ENCODE measurements around the gene MARS2.
"Not testable (repeated sequence)": the region's sequence is repeated elsewhere in the genome, so short reads cannot be mapped to it uniquely, and the experiment has no call there.

Gene MARS2

DNA sequence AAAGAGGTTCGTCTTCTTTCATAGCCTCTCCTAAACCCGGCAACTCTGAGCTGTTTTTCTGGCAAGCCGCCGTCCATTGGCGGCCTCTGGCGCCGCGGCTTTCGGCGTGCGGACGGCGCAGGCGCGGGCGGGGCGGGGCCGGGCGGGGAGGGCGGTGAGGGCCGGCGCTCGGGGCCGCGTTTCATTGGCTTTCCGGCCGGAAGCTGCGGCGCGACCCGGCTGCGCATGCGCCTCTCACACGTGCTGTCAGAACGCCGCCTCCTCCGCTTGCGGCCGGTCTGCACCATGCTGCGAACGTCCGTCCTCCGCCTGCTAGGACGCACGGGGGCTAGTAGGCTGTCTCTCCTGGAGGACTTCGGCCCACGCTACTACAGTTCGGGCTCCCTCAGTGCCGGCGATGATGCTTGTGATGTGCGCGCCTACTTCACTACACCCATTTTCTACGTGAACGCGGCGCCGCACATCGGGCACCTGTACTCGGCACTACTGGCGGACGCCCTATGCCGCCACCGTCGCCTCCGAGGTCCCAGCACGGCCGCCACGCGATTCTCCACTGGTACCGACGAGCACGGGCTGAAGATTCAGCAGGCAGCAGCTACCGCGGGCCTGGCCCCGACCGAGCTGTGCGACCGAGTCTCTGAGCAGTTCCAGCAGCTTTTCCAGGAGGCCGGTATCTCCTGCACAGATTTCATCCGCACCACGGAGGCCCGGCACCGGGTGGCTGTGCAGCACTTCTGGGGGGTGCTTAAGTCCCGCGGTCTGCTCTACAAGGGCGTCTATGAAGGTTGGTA, at the start of gene MARS2:
MARS2 (plus strand) TSS at position 249 of the 791 bp plus-strand sequence; CDS start at position 286, 37 bp downstream.
- peak; percentile 88 to 91 for DNase-seq

DNA sequence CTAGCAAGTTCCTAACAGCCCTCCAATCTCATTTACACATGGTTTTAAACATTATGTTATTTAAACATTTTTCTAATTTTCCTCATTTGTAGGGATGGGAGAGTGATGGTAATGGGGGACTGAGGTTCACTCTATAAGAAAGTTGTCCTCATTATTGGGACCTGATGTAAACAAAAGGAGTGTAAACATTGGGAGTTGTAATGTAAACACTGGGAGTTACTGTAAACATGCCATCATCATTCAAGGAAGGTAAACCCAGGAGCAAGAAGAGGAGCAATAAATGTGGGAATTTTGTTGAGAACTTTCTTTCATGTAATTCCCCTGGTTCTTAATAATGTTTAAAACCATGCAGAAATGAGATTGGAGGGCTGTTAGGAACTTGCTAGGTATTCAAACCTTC, 47.6 kb upstream of the MARS2 start:
- DNase-seq, result no peak

DNA sequence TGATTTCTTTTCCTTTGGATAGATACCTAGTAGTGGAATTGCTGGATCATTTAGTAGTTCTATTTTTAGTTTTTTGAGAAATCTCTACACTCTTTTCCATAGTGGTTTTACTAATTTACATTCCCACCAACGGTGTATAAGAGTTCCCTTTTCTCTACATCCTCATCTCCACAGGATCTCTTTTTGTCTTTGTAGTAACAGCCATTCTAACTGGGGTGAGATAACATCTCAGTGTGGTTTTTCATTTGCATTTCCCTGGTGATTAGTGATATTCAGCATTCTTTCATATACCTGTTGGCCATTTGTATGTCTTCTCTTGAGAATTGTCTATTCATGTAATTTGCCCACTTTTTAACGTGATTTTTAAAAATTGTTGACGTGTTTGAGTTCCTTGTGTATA, 43.5 kb upstream of the MARS2 start:
- no peak for DNase-seq

DNA sequence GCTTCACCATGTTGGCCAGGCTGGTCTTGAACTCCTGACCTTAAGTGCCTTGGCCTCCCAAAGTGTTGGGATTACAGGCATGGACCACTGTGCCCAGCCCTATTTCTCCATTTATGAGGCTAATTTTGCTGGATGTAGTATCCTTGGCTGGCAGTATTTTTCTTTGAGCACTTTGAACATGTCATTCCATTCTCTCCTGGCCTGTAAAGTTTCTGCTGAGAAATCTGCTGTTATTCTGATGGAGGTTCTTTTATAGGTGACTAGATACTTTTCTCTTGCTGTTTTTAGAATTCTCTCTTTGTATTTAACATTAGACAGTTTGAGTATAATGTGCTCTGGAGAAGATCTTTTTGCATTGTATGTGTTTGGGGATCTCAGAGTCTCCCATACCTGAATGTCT, 38.9 kb upstream of the MARS2 start:
- no peak for DNase-seq

- DNase-seq, result no peak
Observed at GRCh38 chr2:197668296-197668695, 36.9 kb upstream of the MARS2 start.

- no peak for DNase-seq
Observed at GRCh38 chr2:197669077-197669476, 36.1 kb upstream of the MARS2 start.

- DNase-seq, result no peak
Observed at GRCh38 chr2:197672371-197672893, 32.7 kb upstream of the MARS2 start.

- no peak for DNase-seq
Observed at GRCh38 chr2:197673106-197673505, 32.1 kb upstream of the MARS2 start.

DNA sequence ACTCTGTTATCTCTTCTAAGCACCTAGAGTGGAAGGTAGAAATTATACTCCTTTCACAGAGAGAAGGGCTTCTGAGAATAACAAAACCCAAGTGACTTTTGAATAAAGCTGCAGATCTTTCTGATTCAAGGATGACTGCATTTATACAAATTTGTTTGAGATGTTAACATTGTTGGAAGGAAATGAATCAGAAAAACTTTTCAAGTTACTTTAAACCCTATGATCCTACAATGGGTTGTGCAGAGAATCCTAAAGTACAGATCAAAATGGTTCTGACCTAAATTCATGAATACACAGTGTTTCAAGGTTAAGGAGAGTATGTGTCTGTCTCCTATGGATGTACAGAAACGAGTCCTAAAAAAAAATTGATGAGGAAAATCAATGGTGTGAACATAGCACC, 31.6 kb upstream of the MARS2 start:
- DNase-seq, result no peak

GRCh38 chr2:197674060-197674459, 31.1 kb upstream of the MARS2 start:
- DNase-seq, result no peak

- no peak for DNase-seq
Observed at GRCh38 chr2:197674591-197674990, 30.6 kb upstream of the MARS2 start.

DNA sequence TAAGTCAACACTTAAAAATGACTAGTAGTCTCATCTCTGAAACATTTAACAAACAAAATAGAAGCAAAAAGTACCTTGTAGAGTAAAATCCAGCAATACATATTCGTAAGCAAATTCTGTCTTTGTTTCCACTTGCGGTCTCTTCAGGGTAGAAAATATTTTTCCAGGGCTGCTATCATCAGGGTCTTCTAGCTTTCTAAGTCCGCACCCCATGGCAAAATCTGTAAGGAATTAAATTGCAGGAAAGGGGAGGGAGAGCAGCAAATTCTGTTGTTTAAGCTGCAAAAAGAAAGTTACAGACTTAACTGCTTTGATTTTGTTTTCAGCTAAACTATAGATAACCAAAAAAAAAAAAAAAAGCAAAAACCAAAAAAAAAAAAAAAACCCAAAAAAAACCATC, 29.9 kb upstream of the MARS2 start, which contains the start of gene RFTN2:
RFTN2 (minus strand) TSS at position 342 of the 400 bp plus-strand sequence; CDS start at position 213, 129 bp downstream.
- no peak for DNase-seq

GRCh38 chr2:197675711-197676188, 29.4 kb upstream of the MARS2 start:
- DNase-seq, result no peak

DNA sequence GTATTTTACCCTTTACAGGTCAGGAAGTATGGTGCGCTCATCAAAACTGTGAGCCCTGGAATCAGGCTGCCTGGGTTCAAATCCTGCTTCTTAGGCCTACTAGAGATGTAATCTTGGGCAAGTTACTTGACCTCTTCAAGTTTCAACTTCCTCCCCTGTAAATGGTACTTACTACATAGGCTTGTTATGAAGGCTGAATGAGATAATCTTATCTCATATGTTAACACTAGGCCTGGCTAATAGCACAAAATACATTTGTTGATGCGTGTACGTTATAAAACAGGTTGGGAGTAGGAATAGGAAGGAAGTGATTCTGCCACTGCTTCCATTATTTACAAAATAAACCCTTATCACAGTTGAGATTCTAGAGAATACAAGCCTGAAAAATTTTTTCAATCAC, 28.1 kb upstream of the MARS2 start:
- DNase-seq, result no peak

DNA sequence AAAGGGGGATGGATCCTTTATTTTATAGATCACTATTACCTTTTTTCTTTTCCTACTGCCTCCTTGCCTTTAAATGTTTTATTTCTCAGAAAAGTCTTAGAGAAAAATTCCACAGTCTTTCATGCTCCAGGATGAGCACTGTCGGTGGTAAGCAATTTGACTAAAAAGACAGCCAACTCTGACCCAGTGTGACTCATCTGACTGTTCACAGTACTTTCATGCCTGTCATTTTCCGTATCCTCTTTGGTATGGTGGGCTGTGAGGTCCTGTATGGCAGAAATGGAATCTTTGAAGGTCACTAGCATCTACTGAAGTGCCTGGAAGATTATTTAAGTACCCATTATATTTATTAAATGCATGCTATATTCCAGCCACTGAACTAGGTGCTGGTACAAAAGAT, 27.7 kb upstream of the MARS2 start:
- DNase-seq, result no peak

DNA sequence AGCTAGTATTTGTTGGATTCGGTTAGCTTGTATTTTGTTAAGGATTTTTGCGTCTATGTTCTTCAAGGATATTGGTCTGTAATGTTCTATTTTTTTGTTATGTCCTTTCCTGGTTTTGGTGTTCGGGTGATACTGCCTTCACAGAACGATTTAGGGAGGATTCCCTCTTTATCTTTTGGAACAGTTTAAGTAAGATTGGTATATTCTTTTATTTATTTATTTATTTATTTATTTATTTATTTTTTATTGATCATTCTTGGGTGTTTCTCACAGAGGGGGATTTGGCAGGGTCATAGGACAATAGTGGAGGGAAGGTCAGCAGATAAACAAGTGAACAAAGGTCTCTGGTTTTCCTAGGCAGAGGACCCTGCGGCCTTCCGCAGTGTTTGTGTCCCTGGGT, 10.0 kb upstream of the MARS2 start:
- DNase-seq, result not testable (repeated sequence)

GRCh38 chr2:197695971-197696370, 9.2 kb upstream of the MARS2 start:
- not testable (repeated sequence) for DNase-seq

DNA sequence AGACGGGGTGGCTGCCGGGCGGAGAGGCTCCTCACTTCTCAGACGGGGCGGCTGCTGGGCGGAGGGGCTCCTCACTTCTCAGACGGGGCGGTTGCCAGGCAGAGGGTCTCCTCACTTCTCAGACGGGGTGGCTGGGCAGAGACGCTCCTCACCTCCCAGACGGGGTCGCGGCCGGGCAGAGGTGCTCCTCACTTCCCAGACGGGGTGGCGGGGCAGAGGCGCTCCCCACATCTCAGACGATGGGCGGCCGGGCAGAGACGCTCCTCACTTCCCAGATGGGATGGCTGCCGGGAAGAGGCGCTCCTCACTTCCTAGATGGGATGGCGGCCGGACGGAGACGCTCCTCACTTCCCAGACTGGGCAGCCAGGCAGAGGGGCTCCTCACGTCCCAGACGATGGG, 8.6 kb upstream of the MARS2 start:
- not testable (repeated sequence) for DNase-seq

- DNase-seq, result not testable (repeated sequence)
Observed at GRCh38 chr2:197699724-197700123, 5.4 kb upstream of the MARS2 start.

GRCh38 chr2:197700960-197701359, 4.2 kb upstream of the MARS2 start:
- DNase-seq, result no peak

DNA sequence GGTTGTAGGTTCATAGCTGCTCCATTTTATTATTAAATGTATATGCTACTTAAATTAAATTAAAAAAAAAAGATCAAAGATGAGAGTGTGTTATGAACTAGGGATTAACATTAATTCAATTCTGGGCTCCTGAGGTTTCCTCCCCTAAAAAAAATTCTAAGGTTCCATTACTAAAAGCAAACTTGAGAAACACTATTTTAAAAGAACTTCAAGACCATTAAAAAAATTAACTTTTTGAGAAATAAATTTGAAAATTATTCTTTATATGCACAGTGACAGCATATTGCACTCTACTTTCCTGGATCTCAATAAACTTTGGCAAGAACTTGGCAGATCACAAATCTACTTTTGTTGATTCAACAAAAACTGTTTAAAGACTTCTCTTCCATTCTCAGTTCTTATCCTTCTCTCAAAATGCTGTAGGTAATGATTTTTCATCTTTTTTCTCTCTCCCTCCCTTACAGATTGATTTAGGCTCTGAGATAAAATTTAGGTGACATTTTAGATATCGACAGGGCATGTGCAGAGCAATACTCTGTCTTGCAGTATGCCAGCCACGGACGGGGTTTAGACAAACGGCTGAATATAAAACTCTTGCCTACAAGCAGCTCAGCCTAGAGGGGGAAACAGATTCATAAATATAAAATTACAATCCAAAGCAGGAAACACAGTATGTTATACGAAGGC, 592 bp upstream of the MARS2 start:
- no peak for DNase-seq

- DNase-seq, result peak in 1 of 2 donors; percentile 8
Observed at GRCh38 chr2:197705912-197706838, 1.0 kb downstream of the MARS2 start.

DNA sequence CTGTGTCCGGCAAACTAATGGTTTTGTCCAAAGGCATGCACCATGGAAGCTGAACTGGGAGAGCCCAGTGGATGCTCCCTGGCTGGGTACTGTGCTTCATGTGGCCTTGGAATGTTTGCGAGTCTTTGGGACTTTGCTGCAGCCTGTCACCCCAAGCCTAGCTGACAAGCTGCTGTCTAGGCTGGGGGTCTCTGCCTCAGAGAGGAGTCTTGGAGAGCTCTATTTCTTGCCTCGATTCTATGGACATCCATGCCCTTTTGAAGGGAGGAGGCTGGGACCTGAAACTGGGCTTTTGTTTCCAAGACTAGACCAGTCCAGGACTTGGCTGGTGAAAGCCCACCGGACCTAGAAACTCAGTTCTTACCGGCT, 1.7 kb downstream of the MARS2 start:
- no peak for DNase-seq
